Gastrocnemius medialis (tissue), 4 donors: ENCODE data around the gene PTGR2.

Experiments used
- CTCF ChIP-seq, 5 experiments: fragments of 450-650 bp in 3 of 5; fragments of 200-600 bp in 2 of 5; sonication (generic) in 2 of 5; IDR thresholded peaks in 4 of 5; conservative IDR thresholded peaks in 1 of 5; 1 replicate in 4 of 5; 2 replicates in 1 of 5; pipeline ENCODE4 v1.5.1; 2016 to 2019; ENCODE audit warnings: antibody characterized with exemption in 5 of 5, mild to moderate bottlenecking in 3 of 5, moderate library complexity in 3 of 5
- POLR2A ChIP-seq, 2 donors: fragments of 450-650 bp; IDR thresholded peaks; one replicate each; pipeline ENCODE4 v1.6.1; 2017; ENCODE audit warnings: antibody characterized with exemption in 2 of 2, mild to moderate bottlenecking in 2 of 2, moderate library complexity in 2 of 2

- TF ChIP-seq CTCF (IDR thresholded peaks at IDR 0.05 in 4 of 5, conservative IDR thresholded peaks at IDR 0.05 in 1 of 5) (no peak), POLR2A (IDR thresholded peaks at IDR 0.05) (no peak)
These were observed 61.6 kb downstream of the PTGR2 start for GRCh38 chr14:73913256-73913655.
